ENCODE data around the gene NUTF2.
A peak's percentile ranks its signal among the peaks of the same experiment; 100 is the strongest.

Gene NUTF2

GRCh38 chr16:67869653-67870052 lies 22.9 kb downstream of the NUTF2 start:
- no peak for TF ChIP-seq CTCF (conservative IDR thresholded peaks at IDR 0.05)

GRCh38 chr16:67871256-67871655 lies 24.5 kb downstream of the NUTF2 start:
- H3K27ac ChIP-seq, result no peak overlapping the region
- TF ChIP-seq CTCF (conservative IDR thresholded peaks at IDR 0.05), result no peak

More at GRCh38 chr16:67869653-67870052, 22.9 kb downstream of the NUTF2 start:
- H3K27ac ChIP-seq, result no peak overlapping the region

GRCh38 chr16:67872131-67872630 lies 25.4 kb downstream of the NUTF2 start:
- peak overlapping the region; percentile 75 for H3K27ac ChIP-seq
- no peak for TF ChIP-seq CTCF (conservative IDR thresholded peaks at IDR 0.05)

- H3K27ac ChIP-seq, result peak within 1 kb of the TSS; percentile 75
- no peak for TF ChIP-seq CTCF (conservative IDR thresholded peaks at IDR 0.05)
Measured at GRCh38 chr16:67872631-67873434, 26.1 kb downstream of the NUTF2 start, which contains the start of gene EDC4. EDC4 (plus strand) TSS chr16:67873052; CDS start chr16:67873262, 210 bp downstream.

- no peak for TF ChIP-seq CTCF (conservative IDR thresholded peaks at IDR 0.05)
- H3K27ac ChIP-seq, result peak overlapping the region; percentile 75
Measured at GRCh38 chr16:67873435-67874370, 27.0 kb downstream of the NUTF2 start.

GRCh38 chr16:67874372-67874771 lies 27.6 kb downstream of the NUTF2 start:
- peak overlapping the region; percentile 75; the same call in 1 of the 2 replicates for H3K27ac ChIP-seq
- TF ChIP-seq CTCF (conservative IDR thresholded peaks at IDR 0.05), result no peak

- no peak overlapping the region for H3K27ac ChIP-seq
- TF ChIP-seq CTCF (conservative IDR thresholded peaks at IDR 0.05), result no peak
Measured at GRCh38 chr16:67877064-67877463, 30.3 kb downstream of the NUTF2 start.
